ENCODE measurements around the gene DLG2.
"Not testable (repeated sequence)": the region's sequence is repeated elsewhere in the genome, so short reads cannot be mapped to it uniquely, and the experiment has no call there.

DLG2 gene

GRCh38 chr11:84408946-84409411 lies 1218.2 kb downstream of the DLG2 start:
- DNase-seq, result no peak

DNA sequence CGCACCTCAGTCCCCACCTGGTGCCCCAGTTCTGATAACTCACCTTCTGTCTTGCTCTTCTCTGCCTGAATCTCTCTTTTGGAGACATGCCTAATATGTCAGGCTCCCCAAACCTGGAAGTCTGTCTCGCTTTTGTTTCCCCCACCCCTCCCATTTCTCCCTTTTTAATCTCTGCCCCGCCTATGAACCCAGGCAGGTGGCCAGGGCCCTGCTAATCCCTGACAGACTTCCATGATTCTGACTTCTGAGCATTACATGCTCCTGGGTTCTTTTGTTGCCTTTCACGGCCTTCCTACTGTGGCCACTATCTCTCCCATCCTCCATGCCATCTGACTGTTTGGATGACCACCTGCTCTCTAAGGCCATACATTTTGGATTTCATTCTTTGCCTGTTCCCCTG lies 1220.1 kb downstream of the DLG2 start:
- no peak for DNase-seq

GRCh38 chr11:84398017-84398626 lies 1229.0 kb downstream of the DLG2 start:
- no peak for DNase-seq

- no peak for DNase-seq
These were observed 1230.6 kb downstream of the DLG2 start for GRCh38 chr11:84396521-84396920.

DNA sequence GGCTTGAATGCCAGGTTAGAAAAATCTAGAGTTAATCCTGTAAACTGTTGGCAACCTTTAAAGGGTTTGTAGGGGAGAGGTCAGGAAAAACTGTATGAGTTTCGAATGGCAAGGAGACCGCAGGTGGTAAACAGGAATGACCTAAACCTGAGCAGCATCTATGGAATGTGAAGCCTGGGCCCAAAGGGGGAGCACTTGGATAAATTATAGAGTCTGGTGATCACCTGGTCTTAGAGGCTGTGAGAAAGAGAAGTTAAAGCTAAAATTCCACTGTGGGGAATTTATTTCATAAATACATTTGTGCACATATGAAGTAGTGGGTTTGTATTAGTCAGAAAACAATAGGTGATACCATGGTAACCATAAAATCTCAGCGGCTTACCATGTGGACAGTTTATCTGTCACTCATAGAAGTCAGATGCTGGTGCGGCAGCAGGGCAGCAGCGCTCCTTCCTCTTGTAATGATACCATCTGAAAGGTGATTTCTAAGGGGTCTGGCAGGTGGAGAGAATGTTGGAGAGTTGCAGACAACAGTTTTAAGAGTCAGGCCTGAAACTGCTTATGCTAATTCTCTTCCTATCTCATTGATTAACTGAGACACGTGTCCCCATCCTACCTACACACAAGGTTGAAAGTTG lies 1236.6 kb downstream of the DLG2 start:
- no peak for DNase-seq

DNA sequence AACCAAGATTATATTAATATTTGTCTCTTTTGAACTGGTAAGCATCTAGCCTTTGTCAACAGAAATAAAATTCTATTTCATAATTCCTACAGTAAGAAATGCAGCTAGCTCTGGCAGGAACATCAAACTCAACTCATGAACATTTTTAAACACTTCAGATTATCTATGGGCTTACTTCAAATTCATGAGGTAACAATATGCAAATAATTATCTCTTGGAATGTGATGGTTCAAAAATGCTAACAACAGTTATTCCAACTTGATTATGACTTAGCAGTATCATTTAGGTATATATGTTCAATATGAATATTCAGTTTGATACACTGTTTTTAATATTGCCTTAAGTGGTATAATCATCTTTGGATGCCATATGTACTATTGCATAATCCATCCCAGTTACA lies 1237.4 kb downstream of the DLG2 start:
- no peak for DNase-seq

GRCh38 chr11:84384731-84385130 lies 1242.4 kb downstream of the DLG2 start:
- DNase-seq, result no peak

DNA sequence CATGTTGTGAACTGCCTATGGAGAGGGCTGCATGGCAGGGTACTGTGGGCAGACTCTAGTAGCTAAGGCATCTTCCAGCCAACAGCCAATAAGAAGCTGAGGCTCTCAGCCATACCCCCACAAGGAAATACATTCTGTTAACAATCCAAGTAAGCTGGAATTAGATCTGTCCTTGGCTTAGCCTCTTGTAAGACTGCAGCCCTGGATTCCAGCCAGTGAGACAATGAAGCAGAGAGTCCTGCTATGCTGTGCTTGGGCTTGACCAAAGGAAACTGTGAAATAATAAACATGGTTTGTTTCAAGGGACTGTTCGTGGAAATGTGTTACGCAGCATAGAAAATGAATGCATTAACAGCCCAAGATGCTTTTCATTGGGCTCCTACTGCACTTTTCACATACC lies 1243.6 kb downstream of the DLG2 start:
- DNase-seq, result no peak

GRCh38 chr11:84381666-84382065 lies 1245.5 kb downstream of the DLG2 start:
- DNase-seq, result no peak

DNA sequence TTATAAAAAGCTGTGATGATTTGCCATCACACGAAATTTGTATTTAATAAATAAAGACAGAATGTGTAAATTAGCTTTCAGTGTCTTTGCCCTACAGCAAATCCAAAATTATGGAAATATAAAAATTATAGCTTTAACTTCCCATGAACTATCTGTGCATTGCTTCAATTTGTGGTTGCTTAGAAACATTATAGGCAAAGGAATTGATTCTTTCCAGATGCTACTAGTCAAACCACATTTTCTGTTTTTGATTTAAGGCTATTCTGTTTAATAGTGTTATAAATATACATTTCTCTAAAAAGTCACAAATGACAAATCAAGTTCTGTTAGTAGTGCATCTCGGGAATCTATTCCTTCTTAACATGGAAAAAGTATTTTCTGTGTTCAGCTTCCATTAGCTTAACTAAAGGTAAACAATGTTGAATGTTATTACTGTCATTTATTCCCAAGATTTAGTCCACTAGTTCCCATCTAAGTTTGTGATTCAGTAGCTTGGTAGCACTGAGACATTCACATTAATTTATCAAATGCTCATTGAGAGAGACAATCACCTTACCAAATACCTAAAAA lies 1254.7 kb downstream of the DLG2 start:
- DNase-seq, result no peak

DNA sequence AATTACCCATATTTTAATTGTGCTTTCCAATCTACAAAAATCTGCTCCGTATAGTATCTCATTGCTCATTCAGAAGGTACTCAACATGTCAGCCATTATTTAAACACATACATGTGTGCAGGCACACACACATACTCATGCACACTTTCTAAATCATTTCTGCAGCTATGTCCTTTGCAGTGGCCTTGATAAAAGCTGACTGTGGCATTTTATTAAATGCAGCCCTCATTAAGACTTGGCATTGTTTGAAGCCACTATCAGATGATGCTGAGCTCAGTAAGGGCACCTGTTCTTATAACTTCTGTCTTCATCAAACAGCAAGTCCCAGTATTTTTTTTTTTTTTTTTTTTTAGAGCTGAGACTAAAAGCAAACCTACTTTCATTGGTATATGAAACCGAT lies 1269.1 kb downstream of the DLG2 start:
- no peak for DNase-seq

GRCh38 chr11:84355911-84356310 lies 1271.2 kb downstream of the DLG2 start:
- no peak for DNase-seq

- DNase-seq, result no peak
These were observed 1281.5 kb downstream of the DLG2 start for GRCh38 chr11:84345597-84345996.

DNA sequence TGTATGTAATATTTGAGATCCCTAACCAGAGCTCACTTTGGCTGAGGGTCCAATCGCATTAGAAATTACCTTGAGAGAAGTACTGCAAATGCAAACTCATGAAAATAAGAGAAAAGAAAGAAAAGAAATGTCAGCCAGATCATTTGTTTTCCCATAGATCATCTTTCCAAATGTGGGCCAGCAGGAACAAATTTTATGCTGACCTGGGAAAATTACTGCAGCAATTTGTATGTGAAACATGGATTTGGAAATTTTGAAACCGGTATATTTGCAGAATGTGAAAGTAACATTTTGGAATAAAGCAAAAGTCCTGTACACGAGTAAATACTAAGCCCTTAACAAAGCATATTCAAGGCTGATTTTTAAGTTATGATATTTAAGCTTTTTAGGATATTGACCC lies 1282.1 kb downstream of the DLG2 start:
- DNase-seq, result no peak

DNA sequence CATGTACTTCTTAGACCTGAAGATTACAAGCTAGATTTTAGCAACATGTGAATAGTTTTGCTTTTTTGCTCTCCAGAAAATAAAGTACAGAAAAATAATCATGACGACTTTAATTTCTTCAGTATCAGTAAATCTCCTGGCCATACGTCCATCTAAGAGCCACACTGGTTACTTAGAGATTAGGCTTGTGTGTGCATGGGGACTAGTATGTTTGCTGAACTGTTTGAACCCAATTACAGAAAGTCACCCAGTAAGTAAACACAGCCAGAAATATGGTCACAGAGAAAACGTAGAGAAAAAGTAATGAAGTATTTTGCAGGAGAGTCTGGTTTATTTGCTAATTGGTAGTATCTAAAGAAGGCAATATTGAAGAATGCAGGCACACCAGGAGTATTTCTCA lies 1287.3 kb downstream of the DLG2 start:
- no peak for DNase-seq

- DNase-seq, result no peak
These were observed 1293.9 kb downstream of the DLG2 start for GRCh38 chr11:84333221-84333620.

DNA sequence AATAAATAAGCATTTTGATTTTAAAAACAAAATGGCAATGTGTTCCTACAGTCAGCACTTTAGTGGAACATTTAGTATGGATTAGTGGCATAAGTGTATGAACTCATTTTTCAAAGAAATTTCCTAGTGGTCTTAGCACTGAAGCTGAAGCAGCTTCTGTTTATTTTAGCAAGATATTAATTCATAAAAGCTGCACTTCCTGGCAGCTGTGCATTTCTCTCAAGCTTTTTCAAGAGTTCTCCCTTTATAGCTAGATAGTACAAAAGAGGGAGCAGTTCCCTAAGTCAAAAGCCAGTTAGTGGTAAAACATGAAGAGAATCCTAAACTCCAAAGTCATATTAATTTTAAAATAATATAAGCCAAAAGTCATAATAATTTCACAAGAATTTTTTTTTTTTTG lies 1304.9 kb downstream of the DLG2 start:
- no peak for DNase-seq

- DNase-seq, result no peak
These were observed 1307.3 kb downstream of the DLG2 start for GRCh38 chr11:84319863-84320262.

- no peak for DNase-seq
These were observed 1310.1 kb downstream of the DLG2 start for GRCh38 chr11:84316866-84317555.

GRCh38 chr11:84313830-84314359 lies 1313.2 kb downstream of the DLG2 start:
- no peak for DNase-seq

DNA sequence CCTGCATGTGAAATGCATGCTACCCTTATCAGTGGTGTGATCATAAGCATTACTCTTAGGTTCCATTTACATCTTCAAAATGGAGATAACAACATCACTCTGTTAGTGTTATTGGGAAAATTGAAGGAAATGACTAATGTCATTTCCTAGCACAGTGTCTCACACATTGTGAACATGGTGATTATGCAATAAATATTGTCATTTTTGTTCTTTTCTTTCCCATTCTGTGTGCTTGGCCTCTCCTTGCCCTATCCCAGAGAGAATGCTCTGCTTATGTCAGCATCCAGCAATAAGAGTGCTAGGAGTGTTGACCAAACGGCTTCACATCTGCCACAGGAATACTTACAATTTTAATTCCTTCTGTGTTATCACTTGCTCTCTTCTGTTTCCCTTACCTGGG lies 1316.9 kb downstream of the DLG2 start:
- DNase-seq, result no peak

- not testable (repeated sequence) for DNase-seq
These were observed 1318.7 kb downstream of the DLG2 start for GRCh38 chr11:84308491-84308890.

- DNase-seq, result no peak
These were observed 1327.1 kb downstream of the DLG2 start for GRCh38 chr11:84300092-84300491.

DNA sequence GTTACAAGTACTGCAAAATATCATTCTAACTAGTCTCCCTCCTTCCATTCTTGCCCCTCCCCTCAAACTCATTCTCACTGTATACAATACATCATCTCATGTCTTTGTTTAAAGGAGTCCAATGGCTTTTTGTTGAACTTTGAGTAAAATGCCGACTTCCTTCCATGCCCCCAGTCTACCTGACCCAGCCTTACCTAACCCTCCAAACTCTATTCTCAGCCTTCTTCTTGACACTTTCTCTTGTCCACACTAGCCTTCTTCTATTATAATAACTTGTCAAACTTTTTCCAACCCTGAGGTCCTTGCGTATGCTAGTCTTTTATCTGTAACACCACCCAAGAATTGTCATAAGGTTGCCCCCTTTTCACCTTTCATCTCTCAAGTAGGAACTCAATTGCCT lies 1329.6 kb downstream of the DLG2 start:
- DNase-seq, result no peak

All from NK-92 treated with Interleukin-12 subunit alpha and Interleukin-12 subunit beta, amount 100 ng/mL, for 24 hours (cell line).